HEK293T (cell line): ENCODE results near the gene FXYD7.

Experiments used
- ELF4 ChIP-seq: fragments of 450-650 bp; IDR thresholded peaks from 2 replicates; pipeline ENCODE4 v1.6.1; 2017; ENCODE audit warnings: antibody characterized with exemption
- NFRKB ChIP-seq: fragments of 450-650 bp; IDR thresholded peaks from 2 replicates; pipeline ENCODE4 v1.6.1; 2016; ENCODE audit warnings: mild to moderate bottlenecking, moderate library complexity
- SP1 ChIP-seq: fragments of 450-650 bp; IDR thresholded peaks from 2 replicates; pipeline ENCODE4 v1.6.1; 2017

DNA sequence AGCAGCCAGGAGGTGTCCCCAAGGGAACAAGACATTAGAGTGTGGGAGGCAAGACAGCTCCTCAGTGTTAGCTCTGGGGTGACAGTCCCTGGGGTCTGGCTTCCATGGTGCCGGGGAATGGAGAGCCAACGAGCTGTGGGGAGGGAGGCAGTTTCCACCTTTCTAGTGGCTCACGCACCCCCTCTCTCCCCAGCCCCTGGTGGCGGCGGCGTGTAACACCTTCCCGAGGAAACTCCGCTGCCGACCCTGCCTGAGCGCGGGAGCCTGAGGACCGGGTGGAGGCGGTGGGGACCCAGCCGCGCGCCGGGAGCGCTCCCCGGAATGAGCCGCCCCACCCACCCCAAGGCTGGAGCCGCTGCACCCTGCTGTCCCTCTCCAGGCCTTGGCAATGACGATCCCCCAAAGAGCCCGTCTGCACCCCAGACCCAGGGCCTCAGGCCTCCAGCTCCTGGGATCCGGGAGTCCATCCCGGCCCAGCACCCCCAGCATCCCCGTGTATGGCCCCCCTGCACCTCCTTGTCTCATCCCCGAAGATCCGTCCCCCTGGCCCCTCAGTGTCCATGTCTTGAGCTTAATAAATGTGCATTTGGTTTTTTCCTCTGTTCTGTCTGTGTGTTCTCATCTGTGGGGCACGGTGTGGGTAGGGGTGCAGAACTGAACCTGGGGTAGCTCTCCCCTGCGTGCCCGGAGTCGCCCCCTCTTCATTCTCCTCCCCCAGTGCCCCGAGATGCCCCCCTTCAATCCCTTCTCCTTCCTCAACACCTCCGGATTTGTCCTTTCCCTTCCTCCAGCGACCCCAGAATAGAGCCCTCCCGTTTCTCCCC is 10.9 kb downstream of the FXYD7 start:
- no peak for TF ChIP-seq SP1
- TF ChIP-seq NFRKB, result no peak
- no peak for TF ChIP-seq ELF4
